OCI-LY1 (cell line): ENCODE results near the gene TRPV4.

Experiments used
- H2AFZ ChIP-seq: fragments of 200-600 bp; sonication (generic), shearing (Covaris generic); 2 replicates; pipeline ENCODE4 v1.6.0; 2014; ENCODE audit warnings: antibody characterized with exemption, mild to moderate bottlenecking, low read length
- H3F3A ChIP-seq: fragments of 200-600 bp; sonication (generic), shearing (Covaris generic); 2 replicates; pipeline ENCODE4 v1.6.0; 2014; ENCODE audit warnings: mild to moderate bottlenecking, antibody characterized with exemption, low read length, moderate library complexity; ENCODE audit not compliant: insufficient read depth
- H3K27ac ChIP-seq: fragments of 200-600 bp; sonication (generic); 2 replicates; pipeline ENCODE4 v1.5.1; 2014; ENCODE audit warnings: low read length, mixed run types, mild to moderate bottlenecking, low read depth; ENCODE audit not compliant: poor library complexity, severe bottlenecking
- H3K27me3 ChIP-seq: fragments of 200-600 bp; sonication (generic); 2 replicates; pipeline ENCODE4 v1.6.0; 2014; ENCODE audit warnings: antibody characterized with exemption, mild to moderate bottlenecking, low read length, moderate library complexity; ENCODE audit not compliant: insufficient read depth
- H3K36me3 ChIP-seq: fragments of 200-600 bp; sonication (generic); 2 replicates; pipeline ENCODE4 v1.6.1; 2014; ENCODE audit warnings: mild to moderate bottlenecking, antibody characterized with exemption, low read length, moderate library complexity, mixed read lengths; ENCODE audit not compliant: insufficient read depth
- H3K4me1 ChIP-seq: fragments of 200-600 bp; sonication (generic); 2 replicates; pipeline ENCODE4 v1.5.1; 2014; ENCODE audit warnings: mild to moderate bottlenecking, low read length, moderate library complexity; ENCODE audit not compliant: insufficient read depth, severe bottlenecking
- H3K4me2 ChIP-seq: fragments of 200-600 bp; sonication (generic), shearing (Covaris generic); 2 replicates; pipeline ENCODE4 v1.6.1; 2014; ENCODE audit warnings: low read length
- H3K4me3 ChIP-seq: fragments of 200-600 bp; sonication (generic); 2 replicates; pipeline ENCODE4 v1.5.1; 2014; ENCODE audit warnings: low read length, low read depth, mild to moderate bottlenecking, mixed read lengths; ENCODE audit not compliant: poor library complexity, severe bottlenecking
- H3K79me2 ChIP-seq: fragments of 200-600 bp; shearing (Covaris generic); 2 replicates; pipeline ENCODE4 v1.6.1; 2016; ENCODE audit warnings: mixed run types, low read length, mixed read lengths; ENCODE audit not compliant: insufficient read depth
- H3K9ac ChIP-seq: fragments of 200-600 bp; sonication (generic), shearing (Covaris generic); 2 replicates; pipeline ENCODE4 v1.6.1; 2014; ENCODE audit warnings: mild to moderate bottlenecking, low read length, mixed read lengths
- H3K9me2 ChIP-seq: fragments of 200-600 bp; sonication (generic), shearing (Covaris generic); 2 replicates; pipeline ENCODE4 v1.6.1; 2014; ENCODE audit warnings: low read depth, mild to moderate bottlenecking, low read length, mixed read lengths
- H3K9me3 ChIP-seq: fragments of 200-600 bp; shearing (Covaris generic); 2 replicates; pipeline ENCODE4 v1.6.1; 2014; ENCODE audit warnings: low read length, mixed read lengths
- H4K20me1 ChIP-seq: fragments of 200-600 bp; sonication (generic), shearing (Covaris generic); 2 replicates; pipeline ENCODE4 v1.6.0; 2016; ENCODE audit warnings: mild to moderate bottlenecking, low read length; ENCODE audit not compliant: insufficient read depth
- CTCF ChIP-seq: fragments of 200-600 bp; sonication (generic), shearing (Covaris generic); IDR thresholded peaks from 2 replicates; pipeline ENCODE4 v1.5.1; 2017; ENCODE audit warnings: mild to moderate bottlenecking, antibody characterized with exemption, low read length, moderate library complexity, mixed read lengths
- EZH2 ChIP-seq: fragments of 200-600 bp; sonication (generic), shearing (Covaris generic); IDR thresholded peaks from 2 replicates; pipeline ENCODE4 v1.8.0; 2017; ENCODE audit warnings: borderline replicate concordance, mixed run types, mild to moderate bottlenecking, antibody characterized with exemption, low read length, moderate library complexity, mixed read lengths

TRPV4 gene

GRCh38 chr12:109738878-109739665 lies 94.1 kb downstream of the TRPV4 start:
- Histone ChIP-seq H3K4me1 (no peaks in the 10 kb centered on the region), H3K27me3 (no peaks in the 10 kb centered on the region), H3K36me3 (no peaks in the 10 kb centered on the region), H3K27ac (no peak overlapping the region), H3K9ac (no peak overlapping the region), H2AFZ (no peak overlapping the region), H3K79me2 (no peaks in the 10 kb centered on the region), H3K4me3 (no peak overlapping the region), H3K4me2 (no peak overlapping the region), H3F3A (no peaks in the 10 kb centered on the region), H3K9me2 (no peaks in the 10 kb centered on the region), H4K20me1 (no peaks in the 10 kb centered on the region), H3K9me3 (no peaks in the 10 kb centered on the region)
- no peak for TF ChIP-seq CTCF

DNA sequence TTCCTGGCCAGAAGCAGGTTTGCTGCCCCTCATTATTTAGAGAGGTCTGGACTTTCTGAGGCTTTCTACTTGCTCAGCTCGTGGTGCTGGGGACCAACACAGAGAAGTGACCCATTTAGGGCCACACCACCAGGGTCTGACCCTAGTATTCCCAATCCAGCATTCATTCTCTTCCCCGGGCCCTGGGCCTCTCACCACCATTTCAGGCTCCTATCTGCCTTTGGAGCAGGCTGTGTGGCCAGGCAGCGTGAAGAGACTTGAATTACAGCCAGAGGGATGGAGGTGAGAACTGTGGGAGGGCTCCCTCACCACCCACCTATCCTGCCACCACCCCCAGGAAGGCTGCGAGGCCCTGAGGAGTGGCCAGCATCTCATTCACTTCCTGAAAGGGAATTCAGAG lies 95.0 kb downstream of the TRPV4 start:
- Histone ChIP-seq H3K36me3 (no peaks in the 10 kb centered on the region), H3K27ac (no peak overlapping the region), H3K79me2 (no peaks in the 10 kb centered on the region), H2AFZ (no peak overlapping the region), H3K4me1 (no peaks in the 10 kb centered on the region), H3K4me2 (no peak overlapping the region), H3K9ac (no peak overlapping the region), H4K20me1 (no peaks in the 10 kb centered on the region), H3K4me3 (no peak overlapping the region), H3F3A (no peaks in the 10 kb centered on the region), H3K9me2 (no peaks in the 10 kb centered on the region), H3K9me3 (no peaks in the 10 kb centered on the region), H3K27me3 (no peaks in the 10 kb centered on the region)
- TF ChIP-seq EZH2 (no peak), CTCF (no peak)

GRCh38 chr12:109737631-109738030 lies 95.6 kb downstream of the TRPV4 start:
- TF ChIP-seq EZH2 (no peak), CTCF (no peak)
- no peaks in the 10 kb centered on the region for H3K27me3 ChIP-seq
- no peaks in the 10 kb centered on the region for H3F3A ChIP-seq
- H3K9ac ChIP-seq, result no peak overlapping the region
- H3K4me1 ChIP-seq, result no peaks in the 10 kb centered on the region
- no peak overlapping the region for H3K4me3 ChIP-seq
- H3K9me2 ChIP-seq, result no peaks in the 10 kb centered on the region
- no peaks in the 10 kb centered on the region for H3K36me3 ChIP-seq
- H4K20me1 ChIP-seq, result no peaks in the 10 kb centered on the region
- no peaks in the 10 kb centered on the region for H3K9me3 ChIP-seq
- no peaks in the 10 kb centered on the region for H3K79me2 ChIP-seq
- no peak overlapping the region for H3K4me2 ChIP-seq
- H3K27ac ChIP-seq, result no peak overlapping the region
- H2AFZ ChIP-seq, result no peak overlapping the region
